ENCODE measurements around the gene PLA2G10. TPM values are rescaled to one million over a fixed set of nuclear protein-coding genes. Genes with fewer than 3 reads are reported as not detected.

PLA2G10 gene
- total RNA-seq, 1 donor from 2014 or later, result not detected

DNA sequence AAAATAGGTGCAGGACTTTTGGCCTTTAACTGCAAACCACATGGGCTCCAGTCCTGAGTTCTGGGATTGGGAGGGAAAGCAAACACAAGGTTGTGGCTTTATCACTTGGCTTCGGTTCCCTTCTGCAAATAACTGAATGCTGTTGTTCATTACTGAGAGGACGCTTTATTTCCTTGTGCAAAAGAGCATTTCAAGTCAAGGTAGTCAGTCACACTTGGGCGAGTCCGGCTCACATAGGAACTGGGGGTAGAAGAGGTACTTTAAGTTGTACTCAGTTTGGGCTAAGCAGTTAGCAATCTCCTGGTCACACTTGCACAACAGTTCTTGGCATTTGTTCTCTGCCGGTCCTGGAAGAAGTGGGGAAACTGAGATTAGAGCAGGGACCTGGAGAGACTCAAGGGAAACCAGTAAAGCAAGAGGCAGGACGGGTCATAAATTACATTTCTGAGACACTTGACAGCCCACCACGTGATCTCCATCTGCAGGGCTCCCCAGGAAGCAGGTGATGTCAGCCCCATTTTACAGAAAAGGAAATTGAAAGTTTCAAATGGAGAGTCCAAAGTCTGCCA, 21.6 kb downstream of the PLA2G10 start:
- H3K27me3 ChIP-seq, result no peaks in the 10 kb centered on the region
- TF ChIP-seq, protein P1, sequence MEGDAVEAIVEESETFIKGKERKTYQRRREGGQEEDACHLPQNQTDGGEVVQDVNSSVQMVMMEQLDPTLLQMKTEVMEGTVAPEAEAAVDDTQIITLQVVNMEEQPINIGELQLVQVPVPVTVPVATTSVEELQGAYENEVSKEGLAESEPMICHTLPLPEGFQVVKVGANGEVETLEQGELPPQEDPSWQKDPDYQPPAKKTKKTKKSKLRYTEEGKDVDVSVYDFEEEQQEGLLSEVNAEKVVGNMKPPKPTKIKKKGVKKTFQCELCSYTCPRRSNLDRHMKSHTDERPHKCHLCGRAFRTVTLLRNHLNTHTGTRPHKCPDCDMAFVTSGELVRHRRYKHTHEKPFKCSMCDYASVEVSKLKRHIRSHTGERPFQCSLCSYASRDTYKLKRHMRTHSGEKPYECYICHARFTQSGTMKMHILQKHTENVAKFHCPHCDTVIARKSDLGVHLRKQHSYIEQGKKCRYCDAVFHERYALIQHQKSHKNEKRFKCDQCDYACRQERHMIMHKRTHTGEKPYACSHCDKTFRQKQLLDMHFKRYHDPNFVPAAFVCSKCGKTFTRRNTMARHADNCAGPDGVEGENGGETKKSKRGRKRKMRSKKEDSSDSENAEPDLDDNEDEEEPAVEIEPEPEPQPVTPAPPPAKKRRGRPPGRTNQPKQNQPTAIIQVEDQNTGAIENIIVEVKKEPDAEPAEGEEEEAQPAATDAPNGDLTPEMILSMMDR (IDR thresholded peaks at IDR 0.05), result no peak
- intact Hi-C loops (cut with DNase I), result no loop called here
- no peaks in the 10 kb centered on the region for H3K4me1 ChIP-seq
- H3K36me3 ChIP-seq, result peaks cover 7 to 24% of the 10 kb centered on the region in 2 donors
- no peak overlapping the region for H3K27ac ChIP-seq
- no peak for DNase-seq (ENCODE audit: low spot score in 2 of 2)
- H3K4me3 ChIP-seq, result no peak overlapping the region
- no peaks in the 10 kb centered on the region for H3K9me3 ChIP-seq

DNA sequence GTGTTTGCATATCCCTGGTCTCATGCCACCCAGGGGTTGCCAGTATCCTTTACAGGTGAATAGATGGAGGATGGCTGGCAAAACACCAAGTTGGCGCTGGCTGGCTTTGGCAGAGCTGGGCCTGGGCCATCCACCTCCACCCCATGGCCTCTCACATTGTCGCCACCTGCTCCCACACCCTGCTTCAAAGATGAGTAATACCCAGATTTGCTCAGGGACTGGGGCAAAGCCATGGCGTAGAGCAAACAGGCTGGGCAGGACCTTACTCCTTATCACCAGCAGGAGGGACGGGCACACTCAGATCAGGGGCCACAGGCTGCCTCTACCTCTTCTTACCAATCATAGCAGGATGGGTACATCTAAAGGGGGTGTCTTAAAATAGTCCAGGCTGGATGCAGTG, 24.3 kb downstream of the PLA2G10 start:
- Histone ChIP-seq H3K36me3 (peaks cover 32 to 51% of the 10 kb centered on the region in 2 donors), H3K27ac (no peak overlapping the region), H3K4me3 (no peak overlapping the region), H3K27me3 (no peaks in the 10 kb centered on the region), H3K4me1 (no peaks in the 10 kb centered on the region), H3K9me3 (no peaks in the 10 kb centered on the region)
- TF ChIP-seq, protein P1 (IDR thresholded peaks at IDR 0.05), result no peak
- no peak for DNase-seq (ENCODE audit: low spot score in 2 of 2)
- intact Hi-C loops (cut with DNase I), result no loop called here

DNA sequence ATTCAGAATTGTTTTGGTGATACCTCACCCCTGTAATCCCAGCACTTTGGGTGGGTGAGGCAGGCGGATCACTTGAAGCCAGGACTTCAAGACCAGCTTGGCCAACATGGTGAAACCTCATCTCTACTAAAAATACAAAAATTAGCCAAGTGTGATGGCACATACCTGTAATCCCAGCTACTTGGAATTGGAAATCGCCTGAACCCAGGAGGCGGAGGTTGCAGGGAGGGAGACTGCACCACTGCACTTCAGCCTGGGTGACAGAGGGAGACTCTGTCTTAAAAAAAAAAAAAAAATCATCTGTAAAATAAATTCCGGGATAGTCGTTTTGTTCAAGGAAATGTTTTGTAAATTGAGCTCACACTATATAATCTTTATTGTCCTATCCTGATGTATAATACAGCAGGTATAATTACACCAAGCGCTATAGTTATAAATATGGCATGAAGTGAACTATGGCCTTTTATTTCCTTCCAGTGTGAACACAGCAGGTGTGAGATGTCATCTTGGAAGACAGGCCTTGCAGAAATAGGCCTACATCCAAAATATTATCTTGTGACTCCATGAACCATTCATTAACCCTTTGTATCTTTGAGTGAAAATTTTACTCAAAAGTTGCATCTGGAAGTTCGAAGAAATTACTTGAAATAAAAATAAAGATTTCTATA, 25.4 kb downstream of the PLA2G10 start:
- TF ChIP-seq, protein P1 (IDR thresholded peaks at IDR 0.05), result no peak
- H3K27ac ChIP-seq, result no peak overlapping the region
- H3K36me3 ChIP-seq, result peaks cover 43 to 61% of the 10 kb centered on the region in 2 donors
- DNase-seq (ENCODE audit: low spot score in 2 of 2), result no peak
- intact Hi-C loops (cut with DNase I), result no loop called here
- no peaks in the 10 kb centered on the region for H3K4me1 ChIP-seq
- H3K27me3 ChIP-seq, result no peaks in the 10 kb centered on the region
- no peaks in the 10 kb centered on the region for H3K9me3 ChIP-seq
- no peak overlapping the region for H3K4me3 ChIP-seq

DNA sequence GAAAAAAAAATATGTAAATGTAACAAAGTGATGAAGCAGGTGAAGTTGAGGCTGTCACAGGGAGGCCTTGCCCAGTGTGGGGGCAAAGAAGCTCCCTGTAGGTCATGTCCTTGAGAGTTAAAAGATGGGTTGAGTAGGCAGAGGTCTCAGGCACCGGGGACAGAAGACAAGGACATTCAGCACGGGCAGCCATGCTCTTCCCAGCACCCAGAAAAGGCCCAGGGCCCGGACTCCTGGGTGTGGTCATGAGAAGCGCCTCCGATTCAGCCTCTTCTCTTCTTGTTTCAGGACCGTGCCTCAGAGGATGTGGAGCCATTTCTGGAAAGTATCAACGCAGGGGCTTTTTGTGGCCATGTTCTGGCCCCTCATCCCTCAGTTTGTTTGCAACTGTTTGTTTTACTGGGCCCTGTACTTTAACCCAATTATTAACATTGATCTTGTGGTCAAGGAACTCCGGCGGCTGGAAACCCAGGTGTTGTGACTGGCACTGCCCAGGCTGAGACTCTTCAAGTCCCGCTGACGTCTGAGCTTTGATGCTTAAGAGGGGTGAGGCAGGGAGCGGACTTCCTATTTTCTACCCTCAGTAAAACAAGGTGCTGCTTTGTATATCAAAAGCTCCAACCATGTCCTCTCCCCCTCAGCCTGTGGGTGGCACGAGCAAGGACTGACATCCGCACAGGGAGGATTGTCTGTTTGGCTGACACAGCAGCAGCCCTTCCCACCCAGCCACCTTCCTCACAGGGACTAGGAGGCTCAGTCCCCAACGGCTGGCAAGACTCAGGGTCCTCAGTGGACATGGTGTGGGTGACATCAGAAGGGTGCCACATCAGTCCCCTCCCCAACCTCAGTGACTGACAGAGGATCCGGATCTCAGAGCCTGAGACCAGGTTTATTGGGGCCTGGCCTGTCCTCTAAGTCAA, 26.5 kb downstream of the PLA2G10 start:
- Histone ChIP-seq H3K36me3 (peaks cover 52 to 72% of the 10 kb centered on the region in 2 donors), H3K4me3 (no peak overlapping the region), H3K9me3 (no peaks in the 10 kb centered on the region), H3K27me3 (no peaks in the 10 kb centered on the region), H3K27ac (no peak overlapping the region), H3K4me1 (no peaks in the 10 kb centered on the region)
- intact Hi-C loops (cut with DNase I), result no loop called here
- DNase-seq (ENCODE audit: low spot score in 2 of 2), result no peak
- TF ChIP-seq, protein P1 (IDR thresholded peaks at IDR 0.05), result no peak

DNA sequence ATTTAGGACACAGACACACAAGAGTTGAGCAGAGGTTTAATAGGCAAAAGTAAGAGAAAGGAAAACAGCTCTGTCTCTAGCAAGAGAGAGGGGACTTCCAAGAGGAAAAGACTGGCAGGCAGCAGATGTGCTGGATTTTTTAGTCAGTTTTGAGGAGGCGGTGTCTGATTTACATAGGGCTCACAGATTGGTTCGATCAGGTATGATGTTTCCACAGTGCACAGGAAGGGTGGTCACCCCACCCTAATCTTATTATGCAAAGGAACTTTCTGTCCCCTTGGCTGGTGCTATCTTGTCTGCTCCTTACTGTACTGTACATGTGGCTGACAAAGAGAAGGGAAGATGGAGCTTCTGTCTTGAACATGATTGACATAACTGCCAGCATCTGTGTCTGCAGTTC, 36.0 kb downstream of the PLA2G10 start:
- Histone ChIP-seq H3K4me3 (no peak overlapping the region), H3K27me3 (no peaks in the 10 kb centered on the region), H3K27ac (no peak overlapping the region), H3K4me1 (no peaks in the 10 kb centered on the region), H3K36me3 (peaks cover 68 to 84% of the 10 kb centered on the region in 2 donors), H3K9me3 (no peaks in the 10 kb centered on the region)
- no peak for DNase-seq (ENCODE audit: low spot score in 2 of 2)
- intact Hi-C loops (cut with DNase I), result no loop called here
- TF ChIP-seq, protein P1 (IDR thresholded peaks at IDR 0.05), result no peak
